ENCODE results near the gene FAM107B. TPM values are rescaled to one million over a fixed set of nuclear protein-coding genes. Genes with fewer than 3 reads are reported as not detected.

Gene FAM107B
- total RNA-seq, 1 experiment from 2014 or later = 24.5 TPM

- no peaks in the 10 kb centered on the region for H3K4me1 ChIP-seq (ENCODE audit: insufficient read depth, low read length)
- H2AFZ ChIP-seq (ENCODE audit: low read length) = no peak overlapping the region
- H4K20me1 ChIP-seq (ENCODE audit: control insufficient read depth, insufficient read depth, insufficient read length) = no peaks in the 10 kb centered on the region
- H3K27me3 ChIP-seq (ENCODE audit: insufficient read depth, low read length) = no peaks in the 10 kb centered on the region
- H3K23me2 ChIP-seq (ENCODE audit: insufficient read length, low read depth, low read length, poor library complexity, severe bottlenecking) = no peaks in the 10 kb centered on the region
- H3K27me3 Mint-ChIP-seq (ENCODE audit: low read depth) = peaks cover under 1% of the 10 kb centered on the region; the same call in 1 of the 2 replicates
- H3K36me3 Mint-ChIP-seq (ENCODE audit: insufficient read depth in 1 of 3, low read depth in 3 of 3) = peaks cover 0 to 1% (median 0%) of the 10 kb centered on the region in 3 experiments; a peak in 3 of 7 replicates
- H4K8ac ChIP-seq (replicated peaks; ENCODE audit: insufficient read length, low read depth, low read length) = no peak overlapping the region
- H3K27ac Mint-ChIP-seq = no peak overlapping the region
- no peaks in the 10 kb centered on the region for H3K79me1 ChIP-seq (ENCODE audit: insufficient read depth, low read depth, low read length, poor library complexity, severe bottlenecking)
- H3K14ac ChIP-seq (ENCODE audit: insufficient read depth, low read length) = no peak overlapping the region
- H2BK120ac ChIP-seq (ENCODE audit: low read depth, low read length, poor library complexity, severe bottlenecking) = no peak overlapping the region
- H3K4me3 Mint-ChIP-seq = no peak overlapping the region
- H3K18ac ChIP-seq (ENCODE audit: insufficient read length, low read depth, low read length) = no peak overlapping the region
- no peak overlapping the region for H2AK5ac ChIP-seq (ENCODE audit: insufficient read length, low read length)
- no peak overlapping the region for H3K23ac ChIP-seq (ENCODE audit: insufficient read length, low read depth, low read length)
- no peak for DNase-seq
- no peak overlapping the region for H4K5ac ChIP-seq (ENCODE audit: insufficient read length, low read depth, low read length)
- no peak overlapping the region for H3K56ac ChIP-seq (ENCODE audit: insufficient read length, low read depth, low read length)
- H3K27ac ChIP-seq (ENCODE audit: insufficient read length, low read depth, low read length) = no peak overlapping the region
- H3K79me2 ChIP-seq (ENCODE audit: insufficient read depth, low read length) = no peaks in the 10 kb centered on the region
- H2BK5ac ChIP-seq (ENCODE audit: insufficient read length, low read length) = no peak overlapping the region
- H3K9ac ChIP-seq (ENCODE audit: extremely low read depth, insufficient read length, low read length) = no peak overlapping the region
- H3K9me3 ChIP-seq (ENCODE audit: control insufficient read depth, low read depth, low read length) = no peaks in the 10 kb centered on the region
- no peak overlapping the region for H3K4me2 ChIP-seq (ENCODE audit: insufficient read depth, insufficient read length, low read length)
- H3K4me1 Mint-ChIP-seq = peaks cover 0 to 3% of the 10 kb centered on the region in 2 experiments; a peak in 2 of 4 replicates
- no peak overlapping the region for H3K4ac ChIP-seq (ENCODE audit: low read depth, low read length)
- no peak overlapping the region for H4K91ac ChIP-seq (ENCODE audit: insufficient read length, low read depth, low read length)
- WGBS (ENCODE audit: extremely low coverage, insufficient read length, low lambda C conversion rate) = no CpG with 5 or more reads among the region's 6 CpGs
- H2BK15ac ChIP-seq (ENCODE audit: low read depth, low read length) = no peak overlapping the region; the same call in 1 of the 2 replicates
- no peak overlapping the region for H2BK20ac ChIP-seq (ENCODE audit: low read depth, low read length, poor library complexity, severe bottlenecking)
- TF ChIP-seq CTCF (conservative IDR thresholded peaks at IDR 0.05) = no peak
- no peak overlapping the region for H2BK12ac ChIP-seq (ENCODE audit: insufficient read length, low read depth, low read length)
- no peak overlapping the region for H3T11ph ChIP-seq (ENCODE audit: low read length)
- H3K9me3 Mint-ChIP-seq = peaks cover 4 to 8% of the 10 kb centered on the region in 2 experiments; a peak in 4 of 5 replicates
These were observed 108.5 kb downstream of the FAM107B start for GRCh38 chr10:14665865-14666857.

All from H9 (cell line).